HG03064 (cell line): ENCODE results near the gene ADAMTS8.
"Not testable (repeated sequence)": the region's sequence is repeated elsewhere in the genome, so short reads cannot be mapped to it uniquely, and the experiment has no call there.

Experiments
- ATAC-seq: cut with Tn5 transposase; IDR thresholded peaks from one replicate; pipeline ENCODE4 v1.9.1; 2021; ENCODE audit warnings: low read depth; ENCODE audit not compliant: unreplicated experiment

Gene ADAMTS8

DNA sequence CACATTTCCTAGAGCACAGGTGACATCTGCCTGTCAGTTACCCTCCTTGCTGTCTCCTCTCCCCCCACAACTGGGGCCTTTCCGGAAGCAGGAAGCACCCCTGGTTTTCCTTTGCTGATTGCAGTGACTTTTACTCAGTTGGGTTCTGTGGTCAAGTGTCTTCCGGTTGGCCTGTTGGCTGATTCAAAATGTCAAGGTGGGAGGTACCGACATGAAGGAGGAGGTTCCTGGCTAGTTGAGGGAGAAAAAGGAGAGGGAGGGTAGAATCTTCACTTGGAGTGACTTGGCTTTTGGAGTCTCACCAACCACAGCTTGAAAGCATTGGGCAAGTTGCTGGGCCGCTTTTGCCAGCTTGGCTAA lies 10.7 kb upstream of the ADAMTS8 start:
- ATAC-seq: no peak

DNA sequence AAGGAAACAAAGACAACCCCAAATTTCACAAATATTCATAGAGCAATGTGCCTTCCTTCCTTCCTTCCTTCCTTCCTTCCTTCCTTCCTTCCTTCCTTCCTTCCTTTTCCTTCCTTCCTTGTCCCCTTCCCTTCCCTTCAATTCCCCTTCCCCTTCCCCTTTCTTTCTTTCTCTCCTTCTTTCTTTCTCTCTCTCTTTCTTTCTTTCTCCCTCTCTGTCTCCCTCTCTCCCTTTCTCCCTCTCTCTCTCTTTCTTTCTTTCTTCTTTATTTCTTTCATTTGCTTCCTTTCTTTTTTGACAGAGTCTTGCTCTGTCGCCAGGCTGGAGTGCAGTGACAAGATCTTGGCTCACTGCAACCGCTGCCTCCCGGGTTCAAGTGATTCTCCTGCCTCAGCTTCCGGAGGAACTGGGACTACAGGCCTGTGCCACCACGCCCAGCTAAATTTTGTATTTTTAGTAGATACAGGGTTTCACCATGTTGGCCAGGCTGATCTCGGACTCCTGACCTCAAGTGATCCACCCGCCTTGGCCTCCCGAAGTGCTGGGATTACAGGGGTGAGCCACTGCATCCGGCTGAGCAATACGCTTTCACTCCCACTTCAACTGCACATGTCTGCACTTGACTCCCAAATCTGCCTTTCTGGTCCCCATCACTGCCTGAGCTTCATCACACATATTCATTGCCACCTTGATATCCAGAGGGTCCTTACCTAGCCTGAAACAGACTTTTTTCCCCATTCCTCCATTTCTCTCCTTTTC lies 10.2 kb upstream of the ADAMTS8 start:
- not testable (repeated sequence) for ATAC-seq

DNA sequence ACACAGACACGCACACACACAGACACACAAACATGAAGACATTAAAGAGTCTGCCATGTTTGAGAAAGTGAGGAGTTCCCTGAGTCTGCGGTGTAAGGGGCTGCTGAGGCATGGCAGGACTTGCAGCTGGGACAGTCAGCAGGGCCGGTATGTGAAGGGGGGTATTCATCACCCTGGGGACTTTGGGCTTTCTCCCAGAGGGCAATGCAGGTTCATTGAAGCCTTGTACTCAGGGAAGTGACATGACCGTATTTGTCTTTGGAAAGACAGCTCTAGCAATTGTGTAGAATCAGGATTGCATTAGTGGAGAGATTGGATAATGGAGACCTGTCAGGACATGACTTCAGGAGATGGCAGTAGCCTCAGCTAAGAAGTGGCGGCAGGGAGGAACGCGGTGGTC lies 9.4 kb upstream of the ADAMTS8 start:
- no peak for ATAC-seq

DNA sequence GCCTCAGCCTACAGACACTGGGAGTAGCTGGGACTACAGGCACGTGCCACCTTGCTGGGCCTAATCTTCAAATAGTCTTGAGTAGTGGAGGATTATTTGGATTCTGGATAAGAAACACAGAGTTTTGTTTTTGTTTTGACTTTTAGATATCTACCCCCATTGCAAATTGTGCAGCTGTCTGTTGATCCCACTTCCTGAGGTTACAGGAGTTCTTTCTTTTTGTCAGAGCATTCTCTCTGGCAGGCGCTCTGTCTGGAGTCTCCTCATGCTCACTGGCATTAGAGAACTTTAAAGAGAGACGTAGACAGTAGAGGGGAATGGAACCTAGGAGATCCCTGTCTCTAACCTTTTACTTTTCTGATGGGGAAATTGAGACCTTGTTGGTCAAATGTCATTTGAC lies 7.8 kb upstream of the ADAMTS8 start:
- ATAC-seq: no peak

DNA sequence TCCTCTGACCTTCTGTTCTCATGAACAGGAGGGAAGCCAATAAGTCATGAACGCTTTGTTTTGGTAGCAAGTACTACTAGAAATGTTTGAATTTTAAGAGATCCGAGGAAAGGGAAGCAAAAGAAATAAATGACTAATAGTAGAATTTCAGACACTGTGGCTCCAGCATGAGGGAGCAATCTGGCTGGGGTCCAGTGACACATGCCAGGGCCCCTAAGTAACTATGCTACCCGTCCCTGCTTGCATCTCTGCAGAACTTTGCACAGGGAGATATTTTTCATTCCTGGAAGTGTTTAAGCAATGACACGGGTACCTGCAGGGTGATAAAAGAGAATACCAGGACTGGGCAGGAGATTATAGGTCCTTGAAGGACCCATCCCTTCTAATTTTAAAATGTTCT lies 7.3 kb upstream of the ADAMTS8 start:
- ATAC-seq: no peak

DNA sequence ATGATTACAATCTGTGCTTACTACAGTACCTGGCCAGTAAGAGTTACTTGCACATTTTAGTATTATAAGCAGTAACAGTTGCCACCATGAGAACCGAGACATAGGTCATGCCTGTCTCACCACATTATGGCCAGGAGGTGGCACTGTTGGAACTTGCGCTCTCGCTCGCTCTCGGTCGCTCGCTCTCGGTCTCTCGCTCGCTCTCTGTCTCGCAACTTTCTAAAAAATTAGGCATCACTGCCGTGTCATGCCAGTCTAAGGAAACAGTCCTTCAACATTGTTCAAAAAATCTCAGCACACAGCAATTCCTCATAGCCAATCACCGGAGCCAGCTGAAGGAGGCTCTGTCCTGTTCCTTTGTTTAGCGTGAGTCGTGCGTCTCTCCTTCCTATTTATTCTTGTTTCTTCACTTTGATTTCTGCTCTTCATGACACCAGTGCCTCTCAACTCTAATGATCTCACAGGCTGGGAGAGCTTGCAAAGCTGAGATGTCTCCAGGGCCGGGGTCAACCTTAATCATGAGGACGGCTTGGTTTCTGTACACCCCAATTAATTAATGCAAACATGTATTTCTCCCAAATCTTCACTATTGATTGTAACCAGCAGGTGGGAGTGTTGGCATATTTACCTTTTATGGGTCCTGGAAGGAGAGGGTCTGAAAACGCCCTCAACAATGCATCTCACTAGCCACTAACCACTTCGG lies 6.3 kb upstream of the ADAMTS8 start:
- peak; percentile 86 for ATAC-seq

DNA sequence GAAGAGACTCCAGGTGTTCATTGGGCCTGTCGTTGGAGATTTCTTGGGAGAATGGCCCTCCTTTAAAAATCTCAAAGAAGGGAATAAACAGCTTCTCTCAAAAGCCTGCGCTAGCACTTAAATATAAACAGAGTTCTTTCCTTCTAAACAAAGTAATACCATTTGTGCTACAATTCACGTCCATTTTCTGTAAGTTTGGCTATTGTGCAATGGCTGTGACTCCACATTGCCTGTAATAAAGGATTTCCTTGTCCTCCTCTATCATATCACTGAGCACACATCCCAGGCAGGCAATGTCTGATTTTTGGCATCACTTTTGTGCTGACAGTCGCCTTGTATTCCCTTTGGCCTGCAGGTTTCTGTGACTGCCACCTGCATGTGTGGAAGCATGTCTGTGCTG lies 4.9 kb upstream of the ADAMTS8 start:
- no peak for ATAC-seq

DNA sequence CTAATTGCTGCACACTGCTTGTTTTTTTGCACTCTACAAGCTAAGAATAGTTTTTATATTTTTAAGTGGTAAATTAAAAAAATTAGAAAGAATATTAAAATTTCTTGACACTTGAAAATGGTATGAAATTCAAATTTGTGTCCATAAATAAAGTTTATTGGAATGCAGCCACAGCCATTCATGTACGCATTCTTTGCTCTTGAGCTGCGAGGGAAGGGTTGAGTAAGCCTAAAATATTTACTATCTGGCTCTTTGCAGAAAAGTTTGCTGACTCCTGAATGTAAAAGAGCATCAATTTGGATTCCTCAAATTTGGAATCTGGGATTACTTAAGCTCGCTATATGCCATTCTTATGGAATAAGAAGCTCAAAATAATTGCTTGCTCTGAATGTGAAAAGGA lies 3.4 kb upstream of the ADAMTS8 start:
- no peak for ATAC-seq

DNA sequence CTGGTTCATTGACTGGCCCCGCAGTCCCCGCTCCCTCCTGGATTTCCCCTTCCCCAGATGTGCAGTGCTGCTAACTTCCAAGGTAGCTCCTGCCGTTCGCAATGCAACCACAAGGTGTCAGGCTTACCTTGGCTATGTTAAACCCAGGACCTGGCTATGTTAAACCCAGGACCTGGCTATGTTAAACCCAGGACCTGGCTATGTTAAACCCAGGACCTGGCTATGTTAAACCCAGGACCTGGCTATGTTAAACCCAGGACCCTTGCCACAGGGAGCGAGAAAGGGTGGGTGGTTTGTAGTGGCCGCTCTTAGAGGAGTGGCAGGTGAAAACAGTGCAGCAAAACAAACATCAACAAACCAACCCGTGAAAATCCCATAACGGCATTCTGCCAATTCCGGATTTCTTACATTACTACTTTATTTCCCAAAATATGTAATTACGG lies 2.9 kb upstream of the ADAMTS8 start:
- no peak for ATAC-seq

DNA sequence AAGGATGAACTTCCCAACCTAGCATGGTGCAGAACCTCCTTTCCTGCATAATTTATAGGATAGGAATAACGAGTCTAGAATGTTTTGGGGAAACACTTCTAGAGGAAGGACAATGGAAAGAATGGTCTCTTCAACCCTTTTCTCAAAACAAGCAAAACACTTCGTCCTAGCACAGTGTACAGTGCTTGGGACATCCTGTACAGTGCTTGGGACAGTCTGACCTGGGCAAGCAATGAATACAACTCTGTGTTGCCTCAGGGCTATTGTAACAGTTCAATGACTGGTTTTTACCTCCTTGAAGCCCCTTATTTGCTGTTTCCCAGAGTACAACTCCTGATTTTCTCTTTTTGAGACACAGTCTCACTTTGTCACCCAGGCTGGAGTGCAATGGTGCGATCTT lies 1.6 kb upstream of the ADAMTS8 start:
- ATAC-seq: no peak

DNA sequence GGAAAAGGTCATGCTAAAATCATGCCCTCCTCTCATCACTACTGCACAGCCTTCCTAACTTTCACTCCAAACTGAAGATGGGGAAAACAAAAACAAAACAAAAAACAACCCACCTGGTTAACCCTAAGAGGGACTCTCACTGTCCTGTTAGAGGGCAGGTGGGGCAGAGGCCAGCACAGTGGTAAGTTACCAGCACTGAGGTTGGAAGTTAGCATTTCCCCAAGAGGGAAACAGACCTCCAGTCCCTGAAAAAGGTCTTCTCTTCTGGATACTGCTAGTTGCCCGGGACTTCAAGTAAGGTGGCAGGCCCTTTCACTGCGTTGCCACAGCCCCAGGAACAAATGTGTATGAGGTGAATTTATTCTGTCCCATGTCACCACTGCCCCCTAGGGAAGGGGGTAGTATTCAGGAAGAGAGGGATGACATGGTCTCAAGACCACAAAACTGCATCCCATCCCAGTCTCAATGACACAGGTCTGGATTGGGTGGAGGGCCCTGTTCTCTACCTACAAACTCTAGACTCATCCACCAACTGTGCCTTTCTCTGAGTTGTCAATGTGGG lies 792 bp upstream of the ADAMTS8 start:
- ATAC-seq: no peak

DNA sequence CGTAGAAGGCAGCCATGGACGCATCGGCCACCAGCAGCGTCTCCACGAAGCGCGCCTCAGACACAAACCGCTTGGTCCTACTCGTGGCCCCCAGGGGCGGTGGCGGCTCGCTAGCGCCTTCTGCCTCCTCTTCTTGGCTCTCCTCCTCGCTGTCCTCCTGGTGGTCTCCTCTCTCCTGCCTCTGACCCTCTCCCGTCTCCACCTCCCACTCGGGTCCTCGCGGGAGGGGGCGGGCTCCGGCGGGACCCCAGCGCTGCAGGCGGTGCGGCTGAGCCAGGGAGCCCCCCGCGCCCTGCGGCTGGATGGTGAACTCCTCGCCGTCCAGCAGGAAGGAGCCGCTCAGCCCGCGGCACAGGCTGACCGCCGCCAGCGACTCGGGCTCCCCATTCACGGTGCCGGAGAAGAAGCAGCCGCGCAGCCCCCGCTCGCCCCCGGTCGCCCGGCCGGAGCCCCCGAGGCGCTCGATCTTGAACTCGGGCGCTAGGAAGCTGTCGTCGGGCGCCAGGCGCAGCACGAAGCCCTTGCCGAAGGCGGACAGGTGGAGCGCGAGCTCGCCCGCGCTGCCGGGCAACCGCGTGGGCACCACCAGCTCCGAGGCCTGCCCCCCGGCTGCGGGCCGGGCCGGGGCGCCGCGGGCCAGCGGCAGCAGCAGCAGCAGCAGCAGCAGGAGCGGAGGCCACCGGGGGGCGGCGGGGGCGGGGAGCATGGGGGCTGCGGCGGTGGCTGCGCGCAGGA lies 661 bp downstream of the ADAMTS8 start:
- ATAC-seq: no peak

DNA sequence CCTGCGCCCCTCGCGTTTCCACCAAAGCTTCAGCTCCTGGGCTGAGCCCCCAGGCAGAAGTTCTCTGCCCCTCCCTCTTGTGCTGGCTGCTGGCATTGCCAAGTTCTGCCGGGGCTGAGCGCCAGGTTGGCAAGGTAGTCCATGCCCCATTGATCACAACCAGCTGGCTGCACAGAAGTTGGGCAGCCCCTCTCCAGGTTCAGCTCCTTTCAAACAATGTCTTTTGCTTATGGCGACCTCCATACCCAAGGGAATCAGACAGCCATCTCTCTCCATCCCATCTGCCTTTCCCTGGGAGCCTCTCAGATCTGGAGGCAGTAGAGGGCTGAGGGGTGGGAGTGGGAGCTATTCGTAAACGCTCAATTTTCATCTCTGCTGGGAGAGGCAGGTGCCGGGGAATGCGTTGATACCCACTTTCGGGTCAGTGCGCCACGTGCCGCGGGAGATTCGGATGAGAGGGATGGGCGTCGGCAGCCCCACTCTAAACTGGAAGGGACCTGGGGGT lies 1.5 kb downstream of the ADAMTS8 start:
- no peak for ATAC-seq

DNA sequence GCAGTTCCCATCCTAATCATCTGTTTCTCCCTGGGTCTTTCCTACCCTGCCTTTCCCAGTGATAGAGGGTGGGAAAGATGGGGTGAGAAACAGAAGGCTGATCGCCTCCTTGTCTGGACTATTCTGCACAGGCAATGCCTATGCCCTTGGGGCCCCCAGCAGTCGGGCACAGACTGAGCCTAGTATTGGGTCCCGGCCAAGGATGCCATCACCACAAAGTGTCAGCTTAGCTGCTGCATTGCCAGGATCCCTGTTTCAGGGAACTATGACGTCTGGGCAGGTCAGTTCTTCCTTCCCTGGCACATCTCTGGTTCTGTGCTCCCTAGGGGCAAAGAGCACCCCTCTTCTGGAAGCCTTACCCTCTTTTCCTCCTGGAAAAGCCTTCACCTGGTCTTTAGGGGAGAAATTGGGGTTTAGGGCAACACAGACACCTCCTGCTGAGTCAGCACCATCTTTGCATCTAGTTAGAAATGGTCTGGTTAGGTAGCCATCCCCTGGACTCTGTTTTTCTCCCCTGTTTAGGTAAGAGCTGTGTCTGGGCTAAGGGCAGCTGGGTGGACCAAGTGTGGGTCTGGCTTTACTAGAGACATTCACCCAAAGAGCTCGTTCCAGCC lies 2.1 kb downstream of the ADAMTS8 start:
- ATAC-seq: no peak

DNA sequence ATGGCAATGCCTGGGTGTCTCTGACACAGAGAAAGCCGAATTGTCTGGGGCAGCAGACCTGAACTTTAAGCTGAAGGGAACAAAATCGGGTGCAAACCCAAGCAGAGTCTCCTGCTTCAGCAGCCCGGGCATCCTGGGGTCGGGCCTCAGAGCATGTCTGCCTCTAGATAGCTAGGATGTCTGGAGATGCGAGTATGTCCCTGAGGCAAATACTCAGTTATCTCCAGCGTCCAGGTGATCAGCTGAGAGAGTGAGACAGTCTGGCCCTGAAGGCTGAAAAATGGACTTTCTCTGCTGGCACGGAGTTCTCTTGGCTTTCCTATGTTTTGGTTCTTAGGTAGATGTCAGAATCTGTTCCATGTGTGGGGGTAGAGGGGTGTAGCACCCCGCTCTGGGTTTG lies 3.3 kb downstream of the ADAMTS8 start:
- no peak for ATAC-seq

DNA sequence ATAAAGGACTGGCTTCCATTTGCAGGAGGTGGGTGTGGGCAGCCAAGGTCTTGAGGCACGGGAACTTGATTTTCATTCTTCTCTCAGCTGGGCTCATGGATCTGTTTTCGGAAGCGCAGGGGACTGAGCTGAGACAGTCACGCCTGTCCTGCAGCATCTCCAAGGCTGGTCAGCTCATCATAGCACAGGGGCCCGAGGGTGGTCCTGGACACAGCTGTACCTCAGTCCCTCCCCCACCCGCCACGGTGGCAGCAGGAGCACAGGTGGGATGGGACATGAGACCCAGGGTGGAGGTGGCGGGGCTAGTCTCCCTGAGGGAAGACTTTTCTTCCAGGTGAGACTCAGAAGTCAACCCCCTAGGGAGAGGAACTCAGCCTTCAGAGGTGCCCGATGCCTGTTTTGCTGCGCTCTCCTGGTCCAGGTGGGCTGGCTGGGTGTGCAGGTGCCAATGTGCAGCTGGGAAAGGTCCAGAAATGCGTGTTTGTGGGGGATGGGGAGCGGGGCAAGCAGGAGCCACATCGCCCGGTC lies 3.7 kb downstream of the ADAMTS8 start:
- no peak for ATAC-seq

DNA sequence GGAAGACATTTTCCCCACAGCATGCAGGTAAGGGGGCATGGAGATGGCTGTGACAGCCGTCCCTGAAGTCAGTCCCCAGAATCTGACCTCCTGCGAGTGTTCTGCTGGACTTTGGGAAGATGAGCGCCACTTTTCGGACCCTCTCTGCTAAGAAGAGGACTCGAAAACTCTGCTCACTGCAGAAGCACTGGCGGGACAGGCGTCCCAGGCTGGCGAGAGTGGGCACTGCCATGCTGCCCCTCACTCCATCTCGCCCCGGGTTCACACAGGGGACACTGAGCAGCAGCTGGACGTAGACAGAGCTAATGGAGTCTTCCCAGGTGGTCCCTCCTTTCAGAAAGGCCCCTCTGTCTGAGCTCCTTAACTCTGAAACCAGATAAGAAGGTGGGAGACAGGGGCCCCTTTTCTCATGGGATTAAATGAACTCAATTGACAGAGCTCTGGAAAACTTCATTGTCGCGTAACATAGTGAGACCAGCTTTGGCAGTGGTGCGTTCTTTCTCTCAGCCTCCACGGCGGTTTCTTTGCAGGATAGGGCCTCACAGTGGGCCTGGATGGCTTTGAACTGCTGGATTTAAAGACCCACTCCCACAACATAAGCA lies 4.8 kb downstream of the ADAMTS8 start:
- ATAC-seq: no peak

DNA sequence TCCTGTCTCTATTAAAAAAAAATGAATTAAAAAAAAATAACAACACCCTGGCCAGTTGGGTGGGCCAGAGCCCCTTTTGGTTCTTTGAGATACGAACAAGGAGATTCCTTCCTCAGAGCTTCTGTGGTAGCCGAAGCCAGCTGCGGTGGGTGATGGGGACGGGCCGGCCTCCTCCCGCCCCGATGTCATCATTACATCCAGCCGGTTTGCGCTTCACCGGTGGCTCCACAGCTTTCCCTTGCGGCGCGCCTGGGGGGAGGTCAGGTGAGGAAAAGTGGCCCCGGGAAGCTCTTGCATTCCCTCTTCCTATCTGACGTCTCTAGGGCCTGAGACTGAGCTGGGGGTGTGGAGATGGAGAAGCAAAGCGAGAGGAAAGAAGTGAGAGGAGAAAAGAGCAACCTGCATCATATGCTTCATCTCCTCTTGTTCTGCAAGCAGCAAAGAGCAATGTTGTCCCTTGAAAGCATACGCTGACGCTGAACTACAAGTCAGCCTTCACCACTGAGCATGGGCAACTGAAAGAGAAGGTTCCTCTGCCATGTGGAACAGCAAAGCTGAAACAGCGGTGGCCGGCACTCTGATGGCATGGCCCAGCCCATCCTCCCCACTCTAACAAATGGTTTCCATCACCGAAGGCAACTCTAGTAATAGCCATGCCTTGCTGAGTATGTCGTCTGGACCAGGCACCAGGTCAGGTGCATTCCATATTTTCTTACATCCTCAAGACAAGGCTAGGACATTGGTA lies 6.0 kb downstream of the ADAMTS8 start:
- no peak for ATAC-seq

DNA sequence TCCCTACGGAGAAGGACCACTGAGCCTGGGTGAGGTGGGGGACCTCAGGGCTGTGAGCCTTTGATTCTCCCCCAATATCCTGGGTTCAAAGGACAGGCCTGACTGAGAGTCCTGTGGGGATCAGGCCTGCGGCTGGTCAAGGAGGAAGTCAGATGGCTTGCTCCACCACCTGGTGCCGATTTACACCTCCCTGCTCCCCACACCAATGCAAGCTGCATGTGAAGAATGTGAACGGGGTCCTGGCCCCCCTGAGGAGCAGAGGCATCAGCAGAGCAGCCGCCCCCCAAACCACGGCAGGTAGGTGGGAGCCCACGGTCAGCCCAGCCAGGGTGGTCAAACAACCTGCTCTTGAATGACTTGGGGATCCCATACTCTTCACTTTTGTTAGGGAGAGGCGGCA lies 6.7 kb downstream of the ADAMTS8 start:
- ATAC-seq: no peak
